Measurements from ENCODE around the gene EPHB2. TPM values are rescaled to one million over a fixed set of nuclear protein-coding genes. Genes with fewer than 3 reads are reported as not detected.

The EPHB2 gene
- total RNA-seq, 1 donor from 2014 or later: 60.3 TPM

- no peaks in the 10 kb centered on the region for H3K27me3 Mint-ChIP-seq (ENCODE audit: low read depth)
- H3K36me3 Mint-ChIP-seq (ENCODE audit: low read depth): peaks cover 8% of the 10 kb centered on the region
- H3K9me3 Mint-ChIP-seq: no peaks in the 10 kb centered on the region
- TF ChIP-seq CTCF (conservative IDR thresholded peaks at IDR 0.05): no peak
- no peak for DNase-seq (ENCODE audit: low read depth, low spot score)
- H3K27ac Mint-ChIP-seq (ENCODE audit: unreplicated experiment): no peak overlapping the region
- H3K4me3 Mint-ChIP-seq: no peak overlapping the region
- peaks cover 24% of the 10 kb centered on the region for H3K4me1 Mint-ChIP-seq
Observed at GRCh38 chr1:22877980-22878379, 167.3 kb downstream of the EPHB2 start.

DNA sequence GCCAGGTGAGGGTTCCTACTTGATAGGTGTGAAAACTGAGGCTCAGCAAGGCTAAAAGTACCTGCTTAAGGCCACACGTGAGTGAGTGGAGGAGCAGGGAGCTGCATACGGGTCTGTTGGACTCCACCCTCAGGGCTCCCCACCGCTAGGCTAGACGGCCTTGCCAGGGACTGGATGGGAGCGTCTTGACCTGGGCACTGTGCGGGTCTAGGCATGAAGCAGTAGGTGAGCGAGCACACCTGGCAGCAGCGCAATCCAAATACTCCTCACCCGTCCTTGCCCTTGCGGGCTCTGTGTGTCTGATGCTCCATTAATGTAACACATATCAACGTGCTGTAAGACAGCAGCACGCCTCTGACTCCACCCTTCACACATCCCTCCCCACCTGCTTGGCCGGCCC is 168.0 kb downstream of the EPHB2 start:
- Mint-ChIP-seq H3K4me3 (no peak overlapping the region), H3K9me3 (no peaks in the 10 kb centered on the region), H3K4me1 (peaks cover 23% of the 10 kb centered on the region), H3K36me3 (ENCODE audit: low read depth) (peaks cover 2% of the 10 kb centered on the region), H3K27ac (ENCODE audit: unreplicated experiment) (peak overlapping the region; percentile 75), H3K27me3 (ENCODE audit: low read depth) (no peaks in the 10 kb centered on the region)
- no peak for DNase-seq (ENCODE audit: low read depth, low spot score)
- TF ChIP-seq CTCF (conservative IDR thresholded peaks at IDR 0.05): no peak

DNA sequence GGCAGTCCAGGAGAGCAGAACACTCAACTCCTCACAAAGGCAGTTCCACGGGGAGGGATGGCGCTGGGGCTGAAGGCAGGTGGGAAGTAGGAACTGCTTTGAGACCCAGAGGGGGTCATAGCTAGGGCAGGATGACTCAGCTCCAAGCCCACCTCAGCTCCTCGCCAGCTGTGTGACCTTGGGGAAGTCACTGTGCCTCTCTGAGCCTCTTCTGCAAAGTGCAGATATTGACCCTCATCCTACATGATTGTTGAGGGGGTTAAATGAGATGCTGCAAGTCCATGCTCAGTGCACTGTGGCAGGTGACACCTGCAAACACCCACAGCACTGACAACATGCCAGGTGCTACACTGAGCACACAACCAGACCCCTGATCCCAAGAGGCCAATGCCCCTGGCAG is 168.8 kb downstream of the EPHB2 start:
- Mint-ChIP-seq H3K27me3 (ENCODE audit: low read depth) (no peaks in the 10 kb centered on the region), H3K9me3 (no peaks in the 10 kb centered on the region), H3K36me3 (ENCODE audit: low read depth) (no peaks in the 10 kb centered on the region), H3K4me3 (no peak overlapping the region), H3K27ac (ENCODE audit: unreplicated experiment) (no peak overlapping the region), H3K4me1 (peaks cover 20% of the 10 kb centered on the region)
- DNase-seq (ENCODE audit: low read depth, low spot score): no peak
- TF ChIP-seq CTCF (conservative IDR thresholded peaks at IDR 0.05): no peak

GRCh38 chr1:22880174-22880601 is 169.5 kb downstream of the EPHB2 start:
- TF ChIP-seq CTCF (conservative IDR thresholded peaks at IDR 0.05): no peak
- DNase-seq (ENCODE audit: low read depth, low spot score): no peak
- H3K4me1 Mint-ChIP-seq: peaks cover 15% of the 10 kb centered on the region
- H3K9me3 Mint-ChIP-seq: no peaks in the 10 kb centered on the region
- no peak overlapping the region for H3K27ac Mint-ChIP-seq (ENCODE audit: unreplicated experiment)
- H3K36me3 Mint-ChIP-seq (ENCODE audit: low read depth): no peaks in the 10 kb centered on the region
- H3K27me3 Mint-ChIP-seq (ENCODE audit: low read depth): no peaks in the 10 kb centered on the region
- H3K4me3 Mint-ChIP-seq: no peak overlapping the region

DNA sequence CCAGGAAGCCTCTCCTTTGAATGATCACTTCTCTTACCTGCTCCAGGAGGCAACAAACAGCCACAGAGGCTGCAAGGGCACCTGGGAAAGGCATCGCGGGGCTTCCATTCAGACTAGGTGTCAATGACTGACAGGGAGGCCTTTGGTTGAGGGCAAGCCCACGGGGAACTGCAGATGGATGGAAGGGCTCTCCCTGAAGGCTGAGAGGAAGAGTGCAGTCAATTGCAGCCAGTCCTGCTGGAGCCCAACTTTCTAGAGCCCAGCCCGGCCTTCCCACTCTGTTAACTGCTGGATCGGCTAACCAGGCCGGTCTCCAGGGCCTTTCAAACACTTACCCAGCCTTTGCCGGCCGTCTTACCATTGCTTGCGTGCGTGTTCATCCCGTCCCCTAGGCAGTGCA is 172.8 kb downstream of the EPHB2 start:
- H3K4me3 Mint-ChIP-seq: no peak overlapping the region
- no peak for DNase-seq (ENCODE audit: low read depth, low spot score)
- no peaks in the 10 kb centered on the region for H3K9me3 Mint-ChIP-seq
- H3K27ac Mint-ChIP-seq (ENCODE audit: unreplicated experiment): no peak overlapping the region
- H3K36me3 Mint-ChIP-seq (ENCODE audit: low read depth): no peaks in the 10 kb centered on the region
- H3K4me1 Mint-ChIP-seq: peaks cover 6% of the 10 kb centered on the region
- TF ChIP-seq CTCF (conservative IDR thresholded peaks at IDR 0.05): no peak
- H3K27me3 Mint-ChIP-seq (ENCODE audit: low read depth): no peaks in the 10 kb centered on the region
